Activated naive CD4-positive, alpha-beta T cell (primary cell): ENCODE data around the gene RPL26.
"Not testable (repeated sequence)": the region's sequence is repeated elsewhere in the genome, so short reads cannot be mapped to it uniquely, and the experiment has no call there.

Experiments
- DNase-seq, 4 experiments: peaks; one replicate each; lab custom pipeline; 2025; lab: John Stamatoyannopoulos, UW

The RPL26 gene

GRCh38 chr17:8365143-8365542, 17.9 kb downstream of the RPL26 start:
- no peak for DNase-seq

GRCh38 chr17:8362651-8363332, 20.2 kb downstream of the RPL26 start:
- DNase-seq = no peak

GRCh38 chr17:8360751-8361150, 22.2 kb downstream of the RPL26 start:
- DNase-seq = no peak

- DNase-seq = no peak
These were observed 22.7 kb downstream of the RPL26 start for GRCh38 chr17:8360260-8360659.

- DNase-seq = no peak
These were observed 23.2 kb downstream of the RPL26 start for GRCh38 chr17:8359769-8360168.

- DNase-seq = no peak
These were observed 25.1 kb downstream of the RPL26 start for GRCh38 chr17:8357910-8358309.

- DNase-seq = no peak
These were observed 28.8 kb downstream of the RPL26 start for GRCh38 chr17:8354236-8354635.

- DNase-seq = no peak
These were observed 29.3 kb downstream of the RPL26 start for GRCh38 chr17:8353736-8354135.

GRCh38 chr17:8350339-8350738, 32.7 kb downstream of the RPL26 start:
- DNase-seq = no peak

GRCh38 chr17:8347001-8347400, 36.0 kb downstream of the RPL26 start:
- DNase-seq = not testable (repeated sequence)

GRCh38 chr17:8345951-8346665, 36.9 kb downstream of the RPL26 start:
- no peak for DNase-seq

- no peak for DNase-seq
These were observed 37.8 kb downstream of the RPL26 start for GRCh38 chr17:8345052-8345690.

GRCh38 chr17:8341456-8341855, 41.5 kb downstream of the RPL26 start:
- DNase-seq = no peak

- DNase-seq = no peak
These were observed 43.5 kb downstream of the RPL26 start, which contains the start of gene ODF4 for GRCh38 chr17:8339540-8339939. Gene ODF4, plus strand, starts transcription at chr17:8339840. Its CDS starts 212 bp downstream, at chr17:8340052.

GRCh38 chr17:8338753-8339140, 44.2 kb downstream of the RPL26 start:
- no peak for DNase-seq

GRCh38 chr17:8337802-8338752, 44.9 kb downstream of the RPL26 start:
- DNase-seq = no peak

- DNase-seq = no peak
These were observed 49.7 kb downstream of the RPL26 start for GRCh38 chr17:8333281-8333680.

GRCh38 chr17:8332688-8333087, 50.3 kb downstream of the RPL26 start:
- no peak for DNase-seq

- DNase-seq = no peak
These were observed 50.9 kb downstream of the RPL26 start for GRCh38 chr17:8332128-8332527.
